NCI-H82 treated with DMSO at 0.1 percent for 48 hours (cell line): ENCODE results near the gene NLGN4Y.

Source experiments
- DNase-seq: peaks from one replicate; lab custom pipeline; 2025; ENCODE audit not compliant: unreplicated experiment; lab: John Stamatoyannopoulos, UW

The NLGN4Y gene

GRCh38 chrY:14524272-14525231 lies at the start of gene NLGN4Y:
TSS of gene NLGN4Y (plus strand) at chrY:14524529. CDS start at chrY:14622120, 97,591 bp downstream.
- DNase-seq, result no peak

- DNase-seq, result no peak
Measured at GRCh38 chrY:14485935-14486334, 38.4 kb upstream of the NLGN4Y start.

GRCh38 chrY:14490226-14490625 lies 34.1 kb upstream of the NLGN4Y start:
- no peak for DNase-seq

GRCh38 chrY:14498071-14498470 lies 26.3 kb upstream of the NLGN4Y start:
- DNase-seq, result no peak

GRCh38 chrY:14504592-14504991 lies 19.7 kb upstream of the NLGN4Y start:
- no peak for DNase-seq

GRCh38 chrY:14522379-14522950 lies 1.9 kb upstream of the NLGN4Y start:
- no peak for DNase-seq

- DNase-seq, result no peak
Measured at GRCh38 chrY:14523491-14524271, 648 bp upstream of the NLGN4Y start.

GRCh38 chrY:14525315-14525714 lies 986 bp downstream of the NLGN4Y start:
- no peak for DNase-seq

GRCh38 chrY:14528361-14528760 lies 4.0 kb downstream of the NLGN4Y start:
- DNase-seq, result no peak

- DNase-seq, result no peak
Measured at GRCh38 chrY:14536703-14537102, 12.4 kb downstream of the NLGN4Y start.

GRCh38 chrY:14543506-14543905 lies 19.2 kb downstream of the NLGN4Y start:
- DNase-seq, result no peak

- DNase-seq, result no peak
Measured at GRCh38 chrY:14581294-14581693, 57.0 kb downstream of the NLGN4Y start.

GRCh38 chrY:14586725-14587124 lies 62.4 kb downstream of the NLGN4Y start:
- DNase-seq, result no peak

GRCh38 chrY:14601372-14601771 lies 77.0 kb downstream of the NLGN4Y start:
- DNase-seq, result no peak

- no peak for DNase-seq
Measured at GRCh38 chrY:14617625-14618024, 93.3 kb downstream of the NLGN4Y start.

- DNase-seq, result no peak
Measured at GRCh38 chrY:14618513-14618912, 94.2 kb downstream of the NLGN4Y start.

- no peak for DNase-seq
Measured at GRCh38 chrY:14628208-14628607, 103.9 kb downstream of the NLGN4Y start.

GRCh38 chrY:14631676-14632075 lies 107.3 kb downstream of the NLGN4Y start:
- DNase-seq, result no peak

GRCh38 chrY:14633718-14634117 lies 109.4 kb downstream of the NLGN4Y start:
- no peak for DNase-seq

- no peak for DNase-seq
Measured at GRCh38 chrY:14634954-14635353, 110.6 kb downstream of the NLGN4Y start.

- no peak for DNase-seq
Measured at GRCh38 chrY:14637551-14637950, 113.2 kb downstream of the NLGN4Y start.

GRCh38 chrY:14641853-14642252 lies 117.5 kb downstream of the NLGN4Y start:
- no peak for DNase-seq
